GM12873 (cell line): ENCODE measurements around the gene PADI3.

Source experiments
- CTCF ChIP-seq: IDR thresholded peaks from 2 replicates; pipeline ENCODE4 v1.5.1; 2012; ENCODE audit warnings: low read depth, mild to moderate bottlenecking, moderate library complexity, low read length, control low read depth; ENCODE audit not compliant: insufficient read depth; ENCODE audit errors: missing control alignments

The PADI3 gene

GRCh38 chr1:17296086-17296485 is 47.2 kb downstream of the PADI3 start:
- no peak for TF ChIP-seq CTCF

DNA sequence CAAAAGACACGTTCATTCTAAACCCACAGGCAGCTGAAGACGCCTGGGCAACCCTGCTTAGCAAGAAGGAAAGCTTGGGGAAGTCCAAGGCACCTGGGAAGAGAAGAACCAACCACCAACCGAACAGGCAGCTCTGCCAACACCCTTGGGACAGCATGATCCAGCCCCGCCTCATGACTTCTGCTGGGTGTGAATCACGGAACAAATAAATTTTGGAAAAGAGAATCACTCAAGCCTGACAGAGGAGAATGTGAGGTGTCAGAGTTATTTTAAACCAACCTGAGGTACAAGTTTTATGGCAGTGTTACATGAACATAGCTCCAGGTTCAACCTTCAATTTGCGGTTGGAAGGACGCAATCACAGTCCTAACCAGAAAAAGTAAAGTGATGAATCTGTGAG is 49.1 kb downstream of the PADI3 start:
- no peak for TF ChIP-seq CTCF

DNA sequence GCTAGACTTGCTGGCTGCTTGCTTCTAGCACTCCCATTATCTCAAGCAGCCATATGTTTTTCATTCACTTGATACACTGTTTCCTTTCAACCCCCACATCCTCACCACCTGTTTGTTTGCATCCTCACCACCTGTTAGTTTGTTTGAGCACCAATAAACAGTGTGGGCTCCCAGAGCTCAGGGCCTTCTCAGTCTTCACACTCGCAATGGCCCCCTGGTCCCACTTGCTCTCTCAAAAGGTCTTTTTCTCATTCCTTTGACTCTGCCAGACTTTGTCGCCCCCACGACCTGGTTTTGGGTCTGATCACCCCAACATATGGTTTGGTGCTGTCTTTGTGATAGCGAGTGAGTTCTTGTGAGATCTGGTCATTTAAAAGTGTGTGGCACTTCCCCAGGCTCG is 52.9 kb downstream of the PADI3 start:
- no peak for TF ChIP-seq CTCF

- no peak for TF ChIP-seq CTCF
Observed at GRCh38 chr1:17304151-17304825, 55.4 kb downstream of the PADI3 start.

GRCh38 chr1:17304826-17305175 is 55.9 kb downstream of the PADI3 start:
- TF ChIP-seq CTCF: no peak

DNA sequence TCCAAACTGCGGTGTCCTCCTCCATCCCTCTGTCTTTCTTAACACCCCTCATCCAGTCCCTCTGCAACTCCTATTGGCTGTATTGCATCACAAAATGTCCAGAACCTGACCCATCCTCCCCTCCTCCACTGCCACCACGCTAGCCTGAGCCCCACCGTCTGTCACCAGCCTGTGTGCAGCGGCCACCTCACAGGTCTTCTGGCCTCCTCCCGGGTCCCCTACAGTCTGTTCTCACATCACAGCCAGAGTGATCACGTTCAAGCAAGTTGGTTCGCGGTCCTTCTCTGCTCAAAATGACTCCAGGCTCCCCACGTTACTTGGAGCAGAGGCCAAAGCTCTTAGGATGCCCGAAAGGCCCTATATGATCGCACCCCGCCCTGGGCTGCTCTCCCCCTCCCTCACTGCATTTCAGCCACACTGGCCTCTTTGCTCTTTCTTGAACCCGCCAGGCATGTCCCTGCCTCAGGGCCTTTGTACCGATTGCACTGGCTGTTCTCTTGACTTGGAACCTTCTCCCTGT is 56.7 kb downstream of the PADI3 start:
- TF ChIP-seq CTCF: no peak

GRCh38 chr1:17306407-17306806 is 57.5 kb downstream of the PADI3 start:
- TF ChIP-seq CTCF: no peak
